Lower lobe of right lung (tissue), 2 donors: ENCODE results near the gene AFDN. TPM values are rescaled to one million over a fixed set of nuclear protein-coding genes. Genes with fewer than 3 reads are reported as not detected.

Experiments used
- ATAC-seq, 2 donors: fragments of 200-7000 bp; cut with Tn5 transposase; one replicate each; pipeline ENCODE4 v1.9.1; 2020 to 2022; ENCODE audit warnings: mild to moderate bottlenecking in 2 of 2, moderate library complexity in 2 of 2
- DNase-seq: peaks from one replicate; pipeline ENCODE4 v3.0.0-alpha.2; 2020
- H3K27ac ChIP-seq: fragments of 200-600 bp; one replicate; pipeline ENCODE4 v1.8.0; 2022
- H3K27me3 ChIP-seq: fragments of 200-600 bp; one replicate; pipeline ENCODE4 v1.8.0; 2022; ENCODE audit warnings: low read depth
- H3K36me3 ChIP-seq: fragments of 200-600 bp; one replicate; pipeline ENCODE4 v1.8.0; 2022; ENCODE audit warnings: mild to moderate bottlenecking
- H3K4me1 ChIP-seq: fragments of 200-600 bp; one replicate; pipeline ENCODE4 v1.8.0; 2022
- H3K4me3 ChIP-seq: fragments of 200-600 bp; one replicate; pipeline ENCODE4 v1.8.0; 2022; ENCODE audit warnings: mild to moderate bottlenecking
- H3K9me3 ChIP-seq: fragments of 200-600 bp; one replicate; pipeline ENCODE4 v1.8.0; 2022
- intact Hi-C: fragments of 100-400 bp; cut with DNase I; formaldehyde crosslinking; loops from one replicate; pipeline ENCODE4 v1.11.0; 2022
- total RNA-seq: library from RNA; stranded (reverse); fragmentation: NEBNext Ultra II Directional; extraction: Animal tissue kit (Norgen Biotek cat#: 25700); gene quantifications from one replicate; pipeline ENCODE4 v1.2.1, GENCODE V29; 2021
- TF ChIP-seq, protein P1 (sequence below): fragments of 200-600 bp; IDR thresholded peaks from one replicate; pipeline ENCODE4 v1.8.0; 2022; ENCODE audit warnings: antibody characterized with exemption, mild to moderate bottlenecking
- donor health status: DM: no; HTN: yes; CAD: no; lungs with severe emphysema.

AFDN gene
- total RNA-seq, 1 donor from 2014 or later: 167 TPM

DNA sequence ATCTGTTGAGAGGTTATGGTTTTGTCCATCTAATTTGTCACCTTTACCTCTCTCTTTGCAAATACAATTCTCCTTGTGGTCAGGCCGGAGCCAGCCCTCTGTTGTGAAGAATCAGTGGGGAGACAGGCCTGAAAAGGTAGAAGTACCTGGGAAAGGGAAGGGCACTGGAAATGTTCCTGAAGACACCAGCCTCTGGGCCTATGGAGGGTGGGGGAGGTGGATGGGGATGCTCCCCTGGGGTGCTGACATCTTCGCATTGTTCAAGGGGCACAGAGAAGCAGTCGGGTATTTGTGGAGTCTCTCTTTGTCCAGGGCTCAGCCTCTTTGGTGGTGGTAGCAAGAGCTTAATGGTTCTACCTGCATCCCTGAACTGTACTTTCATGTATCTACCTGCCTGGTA is 24.4 kb upstream of the AFDN start:
- no peak overlapping the region for H3K27ac ChIP-seq
- ATAC-seq (no peak), DNase-seq (no peak)
- H3K36me3 ChIP-seq: no peaks in the 10 kb centered on the region
- no peaks in the 10 kb centered on the region for H3K9me3 ChIP-seq
- H3K27me3 ChIP-seq: no peaks in the 10 kb centered on the region
- H3K4me1 ChIP-seq: no peaks in the 10 kb centered on the region
- TF ChIP-seq, protein P1, sequence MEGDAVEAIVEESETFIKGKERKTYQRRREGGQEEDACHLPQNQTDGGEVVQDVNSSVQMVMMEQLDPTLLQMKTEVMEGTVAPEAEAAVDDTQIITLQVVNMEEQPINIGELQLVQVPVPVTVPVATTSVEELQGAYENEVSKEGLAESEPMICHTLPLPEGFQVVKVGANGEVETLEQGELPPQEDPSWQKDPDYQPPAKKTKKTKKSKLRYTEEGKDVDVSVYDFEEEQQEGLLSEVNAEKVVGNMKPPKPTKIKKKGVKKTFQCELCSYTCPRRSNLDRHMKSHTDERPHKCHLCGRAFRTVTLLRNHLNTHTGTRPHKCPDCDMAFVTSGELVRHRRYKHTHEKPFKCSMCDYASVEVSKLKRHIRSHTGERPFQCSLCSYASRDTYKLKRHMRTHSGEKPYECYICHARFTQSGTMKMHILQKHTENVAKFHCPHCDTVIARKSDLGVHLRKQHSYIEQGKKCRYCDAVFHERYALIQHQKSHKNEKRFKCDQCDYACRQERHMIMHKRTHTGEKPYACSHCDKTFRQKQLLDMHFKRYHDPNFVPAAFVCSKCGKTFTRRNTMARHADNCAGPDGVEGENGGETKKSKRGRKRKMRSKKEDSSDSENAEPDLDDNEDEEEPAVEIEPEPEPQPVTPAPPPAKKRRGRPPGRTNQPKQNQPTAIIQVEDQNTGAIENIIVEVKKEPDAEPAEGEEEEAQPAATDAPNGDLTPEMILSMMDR: no peak
- no peak overlapping the region for H3K4me3 ChIP-seq
- intact Hi-C loops: no loop called here

DNA sequence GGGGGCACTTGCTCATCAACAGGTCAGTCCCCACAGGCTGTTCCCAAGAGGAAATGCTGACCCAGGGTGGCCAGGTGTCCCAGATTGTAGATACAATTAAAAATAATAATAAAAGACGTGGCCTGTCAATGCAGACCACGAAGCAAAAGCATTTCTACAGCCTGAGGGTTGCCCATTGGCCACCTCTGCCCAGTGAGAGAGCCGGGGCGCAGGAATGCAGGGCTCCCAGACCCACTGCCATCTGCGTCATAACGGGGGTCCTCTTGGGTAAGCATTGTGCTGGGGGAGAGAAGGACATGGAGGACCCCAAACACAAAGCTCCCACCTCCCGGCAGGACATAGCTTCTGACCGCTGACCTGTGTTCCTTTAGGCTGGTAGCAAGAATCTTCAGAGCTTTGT is 22.9 kb upstream of the AFDN start:
- TF ChIP-seq, protein P1: no peak
- ATAC-seq (no peak), DNase-seq (no peak)
- no peaks in the 10 kb centered on the region for H3K27me3 ChIP-seq
- no peaks in the 10 kb centered on the region for H3K36me3 ChIP-seq
- H3K4me3 ChIP-seq: no peak overlapping the region
- H3K27ac ChIP-seq: no peak overlapping the region
- intact Hi-C loops: no loop called here
- H3K9me3 ChIP-seq: no peaks in the 10 kb centered on the region
- H3K4me1 ChIP-seq: no peaks in the 10 kb centered on the region

DNA sequence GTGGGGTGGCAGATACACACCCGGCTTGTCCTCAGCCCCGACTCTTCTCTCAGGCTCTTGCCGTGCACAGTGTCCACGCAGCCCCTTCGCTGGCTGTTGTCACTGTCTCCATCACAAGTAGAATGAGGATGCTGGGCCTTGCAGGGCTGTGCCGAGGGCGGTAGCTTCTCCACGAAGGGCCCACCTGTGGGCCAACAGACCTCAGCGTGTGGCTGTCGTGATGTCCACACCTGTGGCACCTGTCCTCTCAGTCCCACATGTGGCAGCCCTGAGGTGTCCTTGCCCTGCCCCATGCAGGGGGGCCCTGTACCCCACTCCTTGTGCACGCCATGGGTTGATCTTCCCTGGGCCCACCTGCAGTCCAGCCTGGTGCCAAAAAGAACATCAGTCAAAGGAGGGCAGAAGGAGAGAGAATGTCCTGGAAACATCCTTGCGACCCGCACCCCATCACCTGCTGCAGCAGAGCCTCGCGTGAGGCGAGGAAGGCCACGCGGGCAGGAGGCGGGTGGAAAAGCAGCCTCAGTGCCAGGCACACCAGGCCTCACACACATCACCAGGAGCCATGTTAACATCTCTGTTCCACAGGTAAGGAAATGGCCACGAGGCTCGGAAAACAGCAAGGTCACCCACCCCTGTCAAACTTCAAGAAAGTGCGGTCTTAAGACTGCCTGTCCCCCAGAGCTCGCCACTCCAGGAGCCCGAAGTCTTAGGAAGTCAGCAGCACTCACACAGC is 22.3 kb upstream of the AFDN start:
- TF ChIP-seq, protein P1: no peak
- H3K27ac ChIP-seq: no peak overlapping the region
- H3K4me3 ChIP-seq: no peak overlapping the region
- intact Hi-C loops: no loop called here
- no peaks in the 10 kb centered on the region for H3K4me1 ChIP-seq
- H3K36me3 ChIP-seq: no peaks in the 10 kb centered on the region
- no peak for DNase-seq
- ATAC-seq: peak in 1 of 2 donors; percentile 36
- no peaks in the 10 kb centered on the region for H3K9me3 ChIP-seq
- no peaks in the 10 kb centered on the region for H3K27me3 ChIP-seq

DNA sequence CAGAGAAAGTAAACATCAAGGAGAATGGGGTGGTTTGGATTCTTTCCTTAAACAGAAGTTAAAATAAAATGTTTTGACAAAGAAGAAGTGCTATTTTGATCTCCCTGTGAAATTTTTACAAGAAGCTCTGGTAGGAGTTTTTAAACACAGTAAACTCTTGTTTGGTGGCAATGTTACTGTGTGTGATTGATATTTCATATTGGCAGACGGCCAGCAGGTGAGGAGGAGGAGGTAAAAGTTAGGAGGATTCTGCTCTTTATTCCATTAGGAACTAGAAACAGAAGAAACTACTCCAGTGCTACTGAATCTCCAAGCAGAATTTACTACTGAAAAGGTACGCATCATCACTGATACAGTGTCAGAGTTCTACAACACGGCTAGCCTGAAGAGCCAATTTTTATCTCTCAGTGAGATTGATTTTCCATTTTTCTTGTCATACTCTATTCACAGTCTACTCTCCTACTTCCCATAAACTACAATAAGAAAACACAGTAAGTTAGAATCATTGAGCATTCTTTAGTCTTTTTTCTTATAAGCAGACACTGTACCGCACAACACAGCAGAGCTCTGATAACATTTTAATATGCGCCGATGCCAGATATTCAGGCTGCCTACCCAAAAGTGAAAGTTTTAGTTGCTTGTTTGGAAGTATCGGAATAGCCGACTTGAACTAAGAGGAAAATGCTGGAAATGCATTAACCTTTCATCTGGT is 21.2 kb upstream of the AFDN start:
- DNase-seq (no peak), ATAC-seq (no peak)
- no peaks in the 10 kb centered on the region for H3K9me3 ChIP-seq
- H3K36me3 ChIP-seq: no peaks in the 10 kb centered on the region
- no peak overlapping the region for H3K27ac ChIP-seq
- H3K4me1 ChIP-seq: no peaks in the 10 kb centered on the region
- no peaks in the 10 kb centered on the region for H3K27me3 ChIP-seq
- no peak overlapping the region for H3K4me3 ChIP-seq
- TF ChIP-seq, protein P1: no peak
- intact Hi-C loops: no loop called here

DNA sequence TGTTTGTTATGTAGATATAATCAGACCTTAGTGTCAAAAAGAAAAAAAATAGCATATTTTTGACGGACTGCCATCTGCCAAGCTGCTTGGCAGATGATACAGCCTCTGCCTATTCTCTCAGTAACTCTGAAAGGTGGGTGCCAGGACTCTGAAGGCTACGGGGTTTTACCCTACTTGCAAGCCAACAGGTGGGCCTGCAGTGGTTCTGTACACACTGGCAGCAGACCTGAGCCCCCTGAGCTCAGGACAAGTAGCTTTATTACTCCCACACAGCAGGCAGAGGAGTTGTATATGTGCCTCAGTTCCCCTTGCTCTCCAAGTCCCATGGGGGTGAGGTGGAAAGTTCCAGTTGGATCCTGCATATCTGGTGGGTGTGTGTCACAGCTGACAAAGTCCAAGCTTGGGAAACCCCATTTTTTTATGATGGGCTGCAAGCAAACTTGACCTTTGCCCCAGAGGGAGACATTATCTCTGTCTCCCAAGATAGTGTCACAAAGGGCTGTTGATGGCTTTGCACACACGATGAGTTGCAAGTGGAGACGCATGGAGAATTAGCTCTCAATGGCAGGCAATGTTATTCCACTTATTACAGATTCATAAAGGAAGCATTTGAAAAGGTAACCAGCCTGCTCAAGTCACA is 20.5 kb upstream of the AFDN start:
- no peaks in the 10 kb centered on the region for H3K9me3 ChIP-seq
- H3K4me1 ChIP-seq: no peaks in the 10 kb centered on the region
- ATAC-seq (no peak), DNase-seq (no peak)
- intact Hi-C loops: no loop called here
- TF ChIP-seq, protein P1: no peak
- H3K27me3 ChIP-seq: no peaks in the 10 kb centered on the region
- H3K36me3 ChIP-seq: no peaks in the 10 kb centered on the region
- no peak overlapping the region for H3K4me3 ChIP-seq
- no peak overlapping the region for H3K27ac ChIP-seq
